Endodermal cell (in vitro differentiated cells): ENCODE data around the gene FRY. TPM values are rescaled to one million over a fixed set of nuclear protein-coding genes. Genes with fewer than 3 reads are reported as not detected.

Experiments
- DNase-seq: peaks from one replicate; pipeline ENCODE4 v3.0.0-alpha.2; 2017
- H3K27ac ChIP-seq: 2 replicates; pipeline ENCODE4 v1.5.1; 2013; ENCODE audit warnings: mild to moderate bottlenecking, low read depth, low read length, moderate library complexity
- H3K27me3 ChIP-seq: 2 replicates; pipeline ENCODE4 v1.6.1; 2013; ENCODE audit warnings: mild to moderate bottlenecking, low read length, moderate library complexity; ENCODE audit not compliant: insufficient read depth, control insufficient read depth, poor library complexity, severe bottlenecking
- H3K36me3 ChIP-seq: 2 replicates; pipeline ENCODE4 v1.7.0; 2013; ENCODE audit warnings: mild to moderate bottlenecking, low read length, moderate library complexity; ENCODE audit not compliant: control insufficient read depth, insufficient read depth
- H3K4me1 ChIP-seq: one replicate; pipeline ENCODE4 v1.7.0; 2013; ENCODE audit warnings: low read length; ENCODE audit not compliant: control insufficient read depth, insufficient read depth
- H3K4me3 ChIP-seq: 2 replicates; pipeline ENCODE4 v1.5.1; 2013; ENCODE audit warnings: mild to moderate bottlenecking, low read length, moderate library complexity
- H3K9ac ChIP-seq: 2 replicates; pipeline ENCODE4 v1.6.1; 2013; ENCODE audit warnings: mild to moderate bottlenecking, low read length, moderate library complexity; ENCODE audit not compliant: poor library complexity, severe bottlenecking; ENCODE audit errors: extremely low read depth
- H3K9me3 ChIP-seq: 2 replicates; pipeline ENCODE4 v1.6.1; 2013; ENCODE audit warnings: mild to moderate bottlenecking, low read length, moderate library complexity; ENCODE audit not compliant: control insufficient read depth
- H3K27ac Mint-ChIP-seq: 2 replicates; pipeline ENCODE4 v1.8.0; 2020; ENCODE audit warnings: mixed read lengths
- H3K27me3 Mint-ChIP-seq: 2 replicates; pipeline ENCODE4 v1.8.0; 2021; ENCODE audit warnings: mild to moderate bottlenecking, mixed read lengths; ENCODE audit not compliant: insufficient read depth
- H3K36me3 Mint-ChIP-seq: 2 replicates; pipeline ENCODE4 v1.8.0; 2020; ENCODE audit warnings: low read depth, mixed read lengths
- H3K4me1 Mint-ChIP-seq: 2 replicates; pipeline ENCODE4 v1.8.0; 2020; ENCODE audit warnings: mixed read lengths
- H3K4me3 Mint-ChIP-seq: 2 replicates; pipeline ENCODE4 v1.8.0; 2020; ENCODE audit warnings: mild to moderate bottlenecking, moderate library complexity, mixed read lengths
- H3K9me3 Mint-ChIP-seq: 2 replicates; pipeline ENCODE4 v1.8.0; 2020; ENCODE audit warnings: mild to moderate bottlenecking, mixed read lengths
- WGBS, 2 experiments: methylation state at CpG; one replicate each; pipeline versions ENCODE4 v1.1.5 to v1.1.7; 2013; ENCODE audit warnings: missing lambda C conversion rate in 2 of 2, mixed read lengths in 1 of 2; ENCODE audit not compliant: insufficient coverage in 1 of 2, insufficient read length in 1 of 2; 5-methylcytosine and 5-hydroxymethylcytosine counted together
- total RNA-seq, 2 donors: library from RNA; stranded (reverse); fragmentation: NEBNext Ultra II Directional in 1 of 2; extraction: Animal tissue kit (Norgen Biotek cat#: 25700) in 1 of 2; gene quantifications; 2 replicates in 1 of 2; 3 replicates in 1 of 2; pipeline ENCODE4 v1.2.1, GENCODE V29; 2021
- TF ChIP-seq, protein P1 (sequence below): fragments of 200-600 bp; sonication (generic); conservative IDR thresholded peaks from 2 replicates; pipeline ENCODE4 v1.5.0; 2021; ENCODE audit warnings: antibody characterized with exemption, mild to moderate bottlenecking

Gene FRY
- total RNA-seq, 2 donors from 2014 or later: 20.1 to 30.8 TPM

DNA sequence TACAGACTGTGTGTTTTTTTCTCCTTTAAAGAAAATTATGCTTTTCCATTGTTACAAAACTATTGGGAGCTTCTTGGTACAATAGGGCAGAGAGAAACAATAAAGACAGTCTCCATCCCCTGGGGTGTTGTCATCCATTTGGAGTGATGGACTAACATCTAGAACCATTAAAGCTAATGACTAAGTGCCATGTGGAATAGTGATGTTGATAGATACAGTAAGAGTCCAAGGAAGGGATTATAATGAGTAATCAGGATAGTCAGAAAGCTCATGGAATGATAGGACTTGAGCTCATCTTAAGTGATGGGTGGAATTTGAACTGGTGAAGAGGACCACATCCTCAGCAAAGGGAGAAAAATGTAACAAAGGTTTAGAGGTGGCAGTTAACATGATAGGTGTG is 24.1 kb upstream of the FRY start:
- no peaks in the 10 kb centered on the region for H3K9me3 Mint-ChIP-seq
- Histone ChIP-seq H3K27me3 (no peaks in the 10 kb centered on the region), H3K27ac (no peak overlapping the region), H3K36me3 (no peaks in the 10 kb centered on the region), H3K4me3 (no peak overlapping the region), H3K9ac (no peak overlapping the region), H3K9me3 (no peaks in the 10 kb centered on the region), H3K4me1 (no peaks in the 10 kb centered on the region)
- H3K4me3 Mint-ChIP-seq: no peak overlapping the region
- no peaks in the 10 kb centered on the region for H3K36me3 Mint-ChIP-seq
- DNase-seq: no peak
- H3K4me1 Mint-ChIP-seq: peaks cover 4% of the 10 kb centered on the region
- H3K27ac Mint-ChIP-seq: no peak overlapping the region
- no peaks in the 10 kb centered on the region for H3K27me3 Mint-ChIP-seq
- TF ChIP-seq, protein P1, sequence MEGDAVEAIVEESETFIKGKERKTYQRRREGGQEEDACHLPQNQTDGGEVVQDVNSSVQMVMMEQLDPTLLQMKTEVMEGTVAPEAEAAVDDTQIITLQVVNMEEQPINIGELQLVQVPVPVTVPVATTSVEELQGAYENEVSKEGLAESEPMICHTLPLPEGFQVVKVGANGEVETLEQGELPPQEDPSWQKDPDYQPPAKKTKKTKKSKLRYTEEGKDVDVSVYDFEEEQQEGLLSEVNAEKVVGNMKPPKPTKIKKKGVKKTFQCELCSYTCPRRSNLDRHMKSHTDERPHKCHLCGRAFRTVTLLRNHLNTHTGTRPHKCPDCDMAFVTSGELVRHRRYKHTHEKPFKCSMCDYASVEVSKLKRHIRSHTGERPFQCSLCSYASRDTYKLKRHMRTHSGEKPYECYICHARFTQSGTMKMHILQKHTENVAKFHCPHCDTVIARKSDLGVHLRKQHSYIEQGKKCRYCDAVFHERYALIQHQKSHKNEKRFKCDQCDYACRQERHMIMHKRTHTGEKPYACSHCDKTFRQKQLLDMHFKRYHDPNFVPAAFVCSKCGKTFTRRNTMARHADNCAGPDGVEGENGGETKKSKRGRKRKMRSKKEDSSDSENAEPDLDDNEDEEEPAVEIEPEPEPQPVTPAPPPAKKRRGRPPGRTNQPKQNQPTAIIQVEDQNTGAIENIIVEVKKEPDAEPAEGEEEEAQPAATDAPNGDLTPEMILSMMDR: no peak

DNA sequence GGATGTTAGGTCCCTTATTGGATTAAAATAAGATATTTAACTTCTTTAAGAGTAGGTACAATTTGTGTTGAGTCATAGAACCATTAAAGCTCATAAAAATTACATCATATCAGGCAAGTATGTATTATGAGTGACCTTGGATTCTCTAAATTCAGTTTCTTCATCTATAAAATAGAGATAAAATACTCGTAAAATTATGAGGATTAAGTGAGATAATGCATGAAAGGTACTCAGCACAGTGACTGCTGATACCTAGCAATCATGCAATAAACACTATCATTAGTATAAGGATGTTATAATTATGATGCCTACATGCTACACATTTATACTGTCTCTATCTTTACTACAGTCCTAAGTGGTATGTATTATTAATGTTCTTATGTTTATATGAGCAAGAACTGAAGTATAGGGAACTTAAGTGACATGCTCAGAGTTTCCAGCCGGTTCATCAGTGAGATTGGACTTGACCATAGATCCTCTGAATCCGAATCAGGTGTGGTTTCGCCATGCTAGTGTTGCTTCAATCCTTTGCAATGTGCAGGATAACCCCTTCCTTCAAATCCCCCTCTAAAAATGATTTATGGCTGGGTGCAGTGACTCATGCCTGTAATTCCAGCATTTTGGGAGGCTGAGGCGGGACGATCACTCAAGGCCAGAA is 22.9 kb upstream of the FRY start:
- peaks cover 4% of the 10 kb centered on the region for H3K4me1 Mint-ChIP-seq

DNA sequence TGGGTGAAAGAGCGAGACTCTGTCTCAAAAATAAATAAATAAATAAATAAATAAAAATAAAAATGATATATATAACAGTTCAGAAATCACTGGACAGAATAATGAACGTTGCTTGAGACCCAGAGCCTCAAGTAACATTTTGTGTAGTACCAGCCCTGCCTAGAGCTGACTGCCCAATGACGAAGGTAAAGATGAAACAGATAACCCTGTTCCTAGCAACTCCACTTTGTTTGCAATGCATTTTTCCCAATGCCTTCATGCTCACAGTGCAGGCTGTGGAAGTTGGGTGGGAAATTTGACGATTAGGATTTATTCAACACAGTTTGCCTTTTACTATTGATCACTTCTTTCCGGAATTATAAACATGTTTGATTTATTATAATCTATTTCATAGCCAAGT is 22.2 kb upstream of the FRY start:
- no peak overlapping the region for H3K4me3 Mint-ChIP-seq
- no peaks in the 10 kb centered on the region for H3K27me3 Mint-ChIP-seq
- H3K4me1 Mint-ChIP-seq: peaks cover 4% of the 10 kb centered on the region
- Histone ChIP-seq H3K27ac (no peak overlapping the region), H3K9ac (no peak overlapping the region), H3K4me3 (no peak overlapping the region), H3K9me3 (no peaks in the 10 kb centered on the region), H3K4me1 (no peaks in the 10 kb centered on the region), H3K36me3 (no peaks in the 10 kb centered on the region), H3K27me3 (peaks cover 5% of the 10 kb centered on the region)
- WGBS, 2 experiments: 81 to 92% methylated on average over 2 to 3 of the region's 5 CpGs
- TF ChIP-seq, protein P1: no peak
- H3K27ac Mint-ChIP-seq: no peak overlapping the region
- no peaks in the 10 kb centered on the region for H3K36me3 Mint-ChIP-seq
- H3K9me3 Mint-ChIP-seq: no peaks in the 10 kb centered on the region
- DNase-seq: no peak

More for the DNA sequence above, 22.9 kb upstream of the FRY start:
- Histone ChIP-seq H3K4me1 (no peaks in the 10 kb centered on the region), H3K36me3 (no peaks in the 10 kb centered on the region), H3K27me3 (no peaks in the 10 kb centered on the region), H3K9ac (no peak overlapping the region), H3K4me3 (no peak overlapping the region), H3K9me3 (no peaks in the 10 kb centered on the region), H3K27ac (no peak overlapping the region)
- Mint-ChIP-seq H3K36me3 (no peaks in the 10 kb centered on the region), H3K27ac (no peak overlapping the region), H3K4me3 (no peak overlapping the region), H3K27me3 (no peaks in the 10 kb centered on the region), H3K9me3 (no peaks in the 10 kb centered on the region)
- TF ChIP-seq, protein P1: no peak
- DNase-seq: no peak
- 94 to 95% methylated on average over 5 of the region's 6 CpGs for WGBS, 2 experiments
